ENCODE data around the gene C2orf72. TPM values are rescaled to one million over a fixed set of nuclear protein-coding genes. Genes with fewer than 3 reads are reported as not detected.

Gene C2orf72
- total RNA-seq, 1 experiment from 2014 or later = 0.40 TPM

- Histone ChIP-seq H3K4me1 (ENCODE audit: insufficient read depth, low read length) (peaks cover 26% of the 10 kb centered on the region), H2AFZ (ENCODE audit: low read length) (peak within 1 kb of the TSS; percentile 88), H3K27me3 (ENCODE audit: low read length) (no peaks in the 10 kb centered on the region), H3K9me2 (replicated peaks; ENCODE audit: low read length) (no peaks in the 10 kb centered on the region), H4K20me1 (ENCODE audit: low read length) (peaks cover 37% of the 10 kb centered on the region), H3K9me3 (ENCODE audit: low read length) (no peaks in the 10 kb centered on the region), H3F3A (ENCODE audit: low read length, unreplicated experiment) (no peaks in the 10 kb centered on the region), H3K36me3 (ENCODE audit: low read depth, low read length) (peaks cover 8% of the 10 kb centered on the region), H3K4me2 (ENCODE audit: low read length) (peak within 1 kb of the TSS; percentile 97), H3K9ac (ENCODE audit: low read length) (peak within 1 kb of the TSS; percentile 100), H3K27ac (ENCODE audit: low read length) (peak within 1 kb of the TSS; percentile 80), H3K4me3 (ENCODE audit: low read length) (peak within 1 kb of the TSS; percentile 100), H3K79me2 (ENCODE audit: low read length) (peaks cover 50% of the 10 kb centered on the region)
- peak; percentile 70 for ATAC-seq
- POLR2A ChIA-PET (ENCODE audit: unreplicated experiment) = no interaction called here
- intact Hi-C loops (cut with micrococcal nuclease) = loop anchor here (5.0 kb wide), 1 partner anchor 154 kb away; no protein-coding TSS in a partner anchor
- TF ChIP-seq EZH2 (IDR thresholded peaks at IDR 0.05; ENCODE audit: low read length, unreplicated experiment) (no peak), EZH2phosphoT487 (IDR thresholded peaks at IDR 0.05; ENCODE audit: borderline replicate concordance, low read length) (no peak), CTCF (conservative IDR thresholded peaks at IDR 0.05; ENCODE audit: low read depth, low read length) (peak; percentile 89)
- peak; percentile 91 for DNase-seq
- no TSS peak for BruUV-seq (replicated peaks)
- CTCF ChIA-PET = interaction anchor here (0.5 kb wide), 1 partner anchor 395 kb away, joined by 5 read pairs; no protein-coding TSS in a partner anchor
Observed at GRCh38 chr2:231056453-231057416, 19.4 kb downstream of the C2orf72 start, which contains the start of gene PSMD1. Gene PSMD1 (plus strand): TSS chr2:231056867. CDS start chr2:231057026, 159 bp downstream.

GRCh38 chr2:231057590-231057989 is 20.3 kb downstream of the C2orf72 start:
- no peaks in the 10 kb centered on the region for H3K27me3 ChIP-seq (ENCODE audit: low read length)
- peak overlapping the region; percentile 100 for H3K4me3 ChIP-seq (ENCODE audit: low read length)
- H3K9me3 ChIP-seq (ENCODE audit: low read length) = no peaks in the 10 kb centered on the region
- no peaks in the 10 kb centered on the region for H3F3A ChIP-seq (ENCODE audit: low read length, unreplicated experiment)
- H3K36me3 ChIP-seq (ENCODE audit: low read depth, low read length) = peaks cover 17% of the 10 kb centered on the region
- H3K79me2 ChIP-seq (ENCODE audit: low read length) = peaks cover 59% of the 10 kb centered on the region
- peak overlapping the region; percentile 97 for H3K4me2 ChIP-seq (ENCODE audit: low read length)
- peak overlapping the region; percentile 80 for H3K27ac ChIP-seq (ENCODE audit: low read length)
- peaks cover 44% of the 10 kb centered on the region for H4K20me1 ChIP-seq (ENCODE audit: low read length)
- ChIA-PET CTCF (no interaction called here), POLR2A (ENCODE audit: unreplicated experiment) (interaction anchor here (0.7 kb wide), 1 partner anchor 9 kb away, joined by 3 read pairs; no protein-coding TSS in a partner anchor)
- H2AFZ ChIP-seq (ENCODE audit: low read length) = no peak overlapping the region
- peak; percentile 18 for DNase-seq
- peaks cover 26% of the 10 kb centered on the region for H3K4me1 ChIP-seq (ENCODE audit: insufficient read depth, low read length)
- intact Hi-C loops (cut with micrococcal nuclease) = loop anchor here (5.0 kb wide), 1 partner anchor 155 kb away; no protein-coding TSS in a partner anchor
- TF ChIP-seq EZH2 (IDR thresholded peaks at IDR 0.05; ENCODE audit: low read length, unreplicated experiment) (no peak), CTCF (conservative IDR thresholded peaks at IDR 0.05; ENCODE audit: low read depth, low read length) (no peak), EZH2phosphoT487 (IDR thresholded peaks at IDR 0.05; ENCODE audit: borderline replicate concordance, low read length) (no peak)
- ATAC-seq = peak; percentile 14; the same call in 1 of the 2 replicates
- peak overlapping the region; percentile 100 for H3K9ac ChIP-seq (ENCODE audit: low read length)
- no TSS peak for BruUV-seq (replicated peaks)
- H3K9me2 ChIP-seq (replicated peaks; ENCODE audit: low read length) = no peaks in the 10 kb centered on the region
